PC-9 (cell line): Measurements from ENCODE around the gene MDN1.

Experiments
- EZH2 ChIP-seq: fragments of 200-600 bp; sonication (generic); IDR thresholded peaks from 2 replicates; pipeline ENCODE4 v1.8.0; 2017; ENCODE audit warnings: antibody characterized with exemption, low read depth
- TF ChIP-seq, protein P1 (sequence below): fragments of 200-600 bp; sonication (generic); conservative IDR thresholded peaks from 2 replicates; pipeline ENCODE4 v1.6.1; 2017; ENCODE audit warnings: mixed run types, antibody characterized with exemption, mild to moderate bottlenecking, moderate library complexity

GRCh38 chr6:89612121-89612520 lies 207.5 kb downstream of the MDN1 start:
- TF ChIP-seq, protein P1, sequence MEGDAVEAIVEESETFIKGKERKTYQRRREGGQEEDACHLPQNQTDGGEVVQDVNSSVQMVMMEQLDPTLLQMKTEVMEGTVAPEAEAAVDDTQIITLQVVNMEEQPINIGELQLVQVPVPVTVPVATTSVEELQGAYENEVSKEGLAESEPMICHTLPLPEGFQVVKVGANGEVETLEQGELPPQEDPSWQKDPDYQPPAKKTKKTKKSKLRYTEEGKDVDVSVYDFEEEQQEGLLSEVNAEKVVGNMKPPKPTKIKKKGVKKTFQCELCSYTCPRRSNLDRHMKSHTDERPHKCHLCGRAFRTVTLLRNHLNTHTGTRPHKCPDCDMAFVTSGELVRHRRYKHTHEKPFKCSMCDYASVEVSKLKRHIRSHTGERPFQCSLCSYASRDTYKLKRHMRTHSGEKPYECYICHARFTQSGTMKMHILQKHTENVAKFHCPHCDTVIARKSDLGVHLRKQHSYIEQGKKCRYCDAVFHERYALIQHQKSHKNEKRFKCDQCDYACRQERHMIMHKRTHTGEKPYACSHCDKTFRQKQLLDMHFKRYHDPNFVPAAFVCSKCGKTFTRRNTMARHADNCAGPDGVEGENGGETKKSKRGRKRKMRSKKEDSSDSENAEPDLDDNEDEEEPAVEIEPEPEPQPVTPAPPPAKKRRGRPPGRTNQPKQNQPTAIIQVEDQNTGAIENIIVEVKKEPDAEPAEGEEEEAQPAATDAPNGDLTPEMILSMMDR: no peak
- no peak for TF ChIP-seq EZH2
